Dendritic cell treated with granulocyte-macrophage colony-stimulating factor and Interleukin-4, amounts not matched to agents 40 ng/mL and 50 ng/mL, for 4 days (primary cell): ENCODE results near the gene SKP1.

ENCODE experiments used
- H3K27ac Mint-ChIP-seq: one replicate; pipeline ENCODE4 v1.8.0; 2022; ENCODE audit warnings: mild to moderate bottlenecking, mixed read lengths
- H3K27me3 Mint-ChIP-seq: one replicate; pipeline ENCODE4 v1.8.0; 2022; ENCODE audit warnings: mild to moderate bottlenecking, mixed read lengths
- H3K36me3 Mint-ChIP-seq: one replicate; pipeline ENCODE4 v1.8.0; 2022; ENCODE audit warnings: low read depth, mixed read lengths
- H3K4me1 Mint-ChIP-seq: one replicate; pipeline ENCODE4 v1.8.0; 2022; ENCODE audit warnings: low read depth, mixed read lengths
- H3K4me3 Mint-ChIP-seq: one replicate; pipeline ENCODE4 v1.8.0; 2022; ENCODE audit warnings: mild to moderate bottlenecking, moderate library complexity, mixed read lengths
- H3K9me3 Mint-ChIP-seq: one replicate; pipeline ENCODE4 v1.8.0; 2022; ENCODE audit warnings: mixed read lengths
- intact Hi-C: fragments of 100-400 bp; cut with micrococcal nuclease; formaldehyde crosslinking; loops from one replicate; pipeline ENCODE4 v1.15.0; 2022

SKP1 gene

DNA sequence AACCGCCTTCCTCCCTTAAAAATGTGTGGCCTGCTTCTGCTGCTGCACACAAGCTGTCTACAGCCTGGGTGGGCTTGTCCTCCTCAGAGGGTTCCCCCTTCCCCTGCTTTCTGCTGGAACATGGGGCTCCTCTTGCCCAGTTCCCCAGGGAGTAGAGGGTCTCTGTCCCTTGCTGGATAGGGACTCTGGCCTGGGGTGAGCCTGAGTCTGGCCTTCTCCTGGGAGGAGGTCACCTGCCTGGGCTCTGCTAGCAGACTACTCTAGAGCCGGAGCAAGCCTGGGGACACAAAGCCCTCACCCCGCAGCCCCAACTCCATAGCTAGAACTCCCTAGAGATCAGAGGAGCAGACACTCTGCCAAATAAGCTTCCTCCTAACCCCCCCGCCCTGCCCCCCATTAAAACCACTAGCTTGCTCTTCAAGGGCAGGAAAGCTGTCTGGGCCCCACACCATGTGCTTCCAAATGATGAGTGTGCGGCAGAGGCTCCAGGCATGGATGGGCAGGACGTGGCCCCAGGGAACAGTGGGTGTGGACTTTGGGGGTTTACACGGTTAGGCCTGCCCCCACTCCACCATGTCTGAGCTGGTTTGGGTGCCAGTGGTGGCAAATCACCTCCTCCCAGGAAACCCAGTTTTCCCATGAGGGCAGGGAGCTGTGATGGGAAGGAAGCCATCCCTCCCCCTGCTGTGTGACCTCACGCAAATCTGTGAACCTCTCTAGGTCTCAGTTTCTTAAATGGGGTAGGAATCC lies 52.3 kb downstream of the SKP1 start:
- intact Hi-C loops, result no loop called here
- Mint-ChIP-seq H3K27ac (no peak overlapping the region), H3K9me3 (no peaks in the 10 kb centered on the region), H3K4me1 (no peaks in the 10 kb centered on the region), H3K36me3 (peaks cover 7% of the 10 kb centered on the region), H3K27me3 (peaks cover 19% of the 10 kb centered on the region), H3K4me3 (no peak overlapping the region)

DNA sequence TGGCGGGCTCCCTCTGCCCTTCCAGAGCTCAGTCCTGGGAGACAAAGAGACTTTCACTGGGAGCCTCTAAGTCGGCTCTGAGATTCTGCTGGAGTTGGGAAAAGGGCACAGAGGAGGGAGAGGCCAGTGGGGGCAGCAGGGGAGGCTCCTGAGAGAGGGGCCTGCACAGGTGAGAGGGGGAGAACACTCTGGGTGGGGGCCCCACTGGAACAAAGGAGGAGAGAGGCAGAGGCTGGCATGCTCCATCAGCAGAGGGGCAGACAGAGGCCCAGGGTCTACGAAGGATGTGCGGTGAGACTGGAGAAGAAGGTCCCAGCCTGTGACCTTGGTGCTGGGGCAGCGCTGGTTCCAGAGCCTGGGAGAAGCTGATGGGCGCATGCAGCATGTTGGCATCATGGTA lies 53.4 kb downstream of the SKP1 start:
- H3K4me1 Mint-ChIP-seq, result no peaks in the 10 kb centered on the region
- no peak overlapping the region for H3K27ac Mint-ChIP-seq
- intact Hi-C loops, result no loop called here
- peaks cover 20% of the 10 kb centered on the region for H3K27me3 Mint-ChIP-seq
- H3K4me3 Mint-ChIP-seq, result no peak overlapping the region
- H3K36me3 Mint-ChIP-seq, result no peaks in the 10 kb centered on the region
- no peaks in the 10 kb centered on the region for H3K9me3 Mint-ChIP-seq

DNA sequence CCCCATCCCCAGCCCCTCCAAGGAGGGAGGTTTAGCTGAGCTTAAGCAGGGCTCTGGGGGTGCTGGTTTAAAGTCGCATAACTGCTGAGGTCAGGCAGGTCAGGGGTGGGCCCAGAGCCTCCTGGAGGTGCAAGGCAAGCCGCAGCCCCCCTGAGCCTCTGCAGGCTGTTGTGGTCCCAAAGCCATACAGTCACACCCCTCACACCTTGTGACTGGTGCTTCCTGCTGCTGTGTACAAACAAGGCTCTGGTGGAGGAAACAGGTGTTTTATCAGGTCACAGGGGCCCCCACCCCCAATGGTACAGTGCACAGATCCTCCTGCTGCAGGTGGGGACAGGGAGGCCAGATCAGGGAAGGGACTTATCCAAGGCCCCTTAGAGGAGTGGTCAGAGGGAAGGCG lies 54.2 kb downstream of the SKP1 start:
- Mint-ChIP-seq H3K36me3 (no peaks in the 10 kb centered on the region), H3K27me3 (peaks cover 24% of the 10 kb centered on the region), H3K9me3 (no peaks in the 10 kb centered on the region), H3K27ac (no peak overlapping the region), H3K4me3 (no peak overlapping the region), H3K4me1 (no peaks in the 10 kb centered on the region)
- intact Hi-C loops, result no loop called here

- H3K4me3 Mint-ChIP-seq, result no peak overlapping the region
- no peaks in the 10 kb centered on the region for H3K36me3 Mint-ChIP-seq
- H3K9me3 Mint-ChIP-seq, result no peaks in the 10 kb centered on the region
- no peaks in the 10 kb centered on the region for H3K4me1 Mint-ChIP-seq
- H3K27me3 Mint-ChIP-seq, result peaks cover 43% of the 10 kb centered on the region
- intact Hi-C loops, result no loop called here
- H3K27ac Mint-ChIP-seq, result no peak overlapping the region
Observed at GRCh38 chr5:134120386-134121138, 56.2 kb downstream of the SKP1 start.

GRCh38 chr5:134119720-134120119 lies 57.0 kb downstream of the SKP1 start:
- Mint-ChIP-seq H3K4me3 (no peak overlapping the region), H3K27ac (no peak overlapping the region), H3K36me3 (no peaks in the 10 kb centered on the region), H3K4me1 (no peaks in the 10 kb centered on the region), H3K27me3 (peaks cover 48% of the 10 kb centered on the region), H3K9me3 (no peaks in the 10 kb centered on the region)
- intact Hi-C loops, result no loop called here

- peaks cover 11% of the 10 kb centered on the region for H3K4me1 Mint-ChIP-seq
- H3K27me3 Mint-ChIP-seq, result peaks cover 59% of the 10 kb centered on the region
- H3K4me3 Mint-ChIP-seq, result no peak overlapping the region
- intact Hi-C loops, result no loop called here
- no peaks in the 10 kb centered on the region for H3K36me3 Mint-ChIP-seq
- no peaks in the 10 kb centered on the region for H3K9me3 Mint-ChIP-seq
- H3K27ac Mint-ChIP-seq, result no peak overlapping the region
Observed at GRCh38 chr5:134118212-134118835, 58.4 kb downstream of the SKP1 start.

DNA sequence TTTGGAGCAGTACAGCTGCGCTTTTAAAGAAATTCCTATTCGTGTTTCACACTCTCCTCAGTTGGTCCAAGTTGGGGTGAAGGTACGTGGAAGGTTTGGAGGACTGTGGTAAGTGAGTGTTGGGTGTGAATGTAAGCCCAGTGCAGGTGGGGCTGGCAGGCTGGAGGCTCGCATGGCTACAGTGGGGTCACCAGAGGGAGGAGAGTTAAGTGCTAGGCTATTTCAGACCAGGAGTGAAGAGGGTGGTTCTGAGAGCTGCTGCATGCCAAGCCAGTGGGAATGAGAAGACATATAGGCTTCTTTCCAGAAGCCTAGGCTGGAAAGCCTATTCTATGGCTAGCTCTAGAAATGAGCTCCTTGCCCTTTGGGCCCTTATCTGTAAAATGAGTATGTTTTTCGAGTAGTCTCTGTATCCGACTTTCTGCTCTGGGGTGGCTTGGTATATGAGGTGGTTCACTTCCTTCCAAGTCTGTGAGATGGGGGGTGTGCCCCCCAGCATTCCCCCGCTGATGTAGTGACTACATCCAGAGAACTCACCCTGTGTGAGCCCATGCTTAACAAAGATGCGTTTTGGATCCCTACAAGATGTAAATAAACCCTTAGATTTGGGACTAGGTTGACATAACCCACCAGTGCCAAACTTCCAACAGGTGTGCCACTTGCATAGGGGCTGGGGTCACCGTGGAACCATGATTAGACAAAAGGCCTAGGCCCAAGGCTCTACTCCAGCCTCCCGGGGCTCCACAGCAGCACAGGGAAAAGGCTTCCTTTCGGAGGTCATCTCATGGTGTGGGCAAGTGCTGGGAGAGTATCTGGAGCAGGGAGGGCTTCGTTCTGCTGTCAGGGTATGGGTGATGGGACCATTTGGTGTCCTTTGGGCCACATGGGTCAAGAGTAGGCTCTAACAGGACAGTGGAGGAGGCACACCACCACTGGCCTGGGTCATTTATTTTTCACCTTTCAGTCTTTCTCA lies 59.7 kb downstream of the SKP1 start:
- intact Hi-C loops, result no loop called here
- H3K4me1 Mint-ChIP-seq, result peaks cover 14% of the 10 kb centered on the region
- peaks cover 68% of the 10 kb centered on the region for H3K27me3 Mint-ChIP-seq
- no peak overlapping the region for H3K4me3 Mint-ChIP-seq
- no peak overlapping the region for H3K27ac Mint-ChIP-seq
- H3K36me3 Mint-ChIP-seq, result no peaks in the 10 kb centered on the region
- no peaks in the 10 kb centered on the region for H3K9me3 Mint-ChIP-seq

GRCh38 chr5:134116286-134116685 lies 60.5 kb downstream of the SKP1 start:
- H3K27ac Mint-ChIP-seq, result no peak overlapping the region
- no peaks in the 10 kb centered on the region for H3K9me3 Mint-ChIP-seq
- intact Hi-C loops, result no loop called here
- peaks cover 14% of the 10 kb centered on the region for H3K4me1 Mint-ChIP-seq
- no peak overlapping the region for H3K4me3 Mint-ChIP-seq
- H3K27me3 Mint-ChIP-seq, result peaks cover 74% of the 10 kb centered on the region
- no peaks in the 10 kb centered on the region for H3K36me3 Mint-ChIP-seq

- H3K9me3 Mint-ChIP-seq, result no peaks in the 10 kb centered on the region
- H3K36me3 Mint-ChIP-seq, result no peaks in the 10 kb centered on the region
- H3K27ac Mint-ChIP-seq, result no peak overlapping the region
- peaks cover 77% of the 10 kb centered on the region for H3K27me3 Mint-ChIP-seq
- peak overlapping the region; percentile 41 for H3K4me3 Mint-ChIP-seq
- peaks cover 14% of the 10 kb centered on the region for H3K4me1 Mint-ChIP-seq
- intact Hi-C loops, result no loop called here
Observed at GRCh38 chr5:134115806-134116175, 61.0 kb downstream of the SKP1 start.

DNA sequence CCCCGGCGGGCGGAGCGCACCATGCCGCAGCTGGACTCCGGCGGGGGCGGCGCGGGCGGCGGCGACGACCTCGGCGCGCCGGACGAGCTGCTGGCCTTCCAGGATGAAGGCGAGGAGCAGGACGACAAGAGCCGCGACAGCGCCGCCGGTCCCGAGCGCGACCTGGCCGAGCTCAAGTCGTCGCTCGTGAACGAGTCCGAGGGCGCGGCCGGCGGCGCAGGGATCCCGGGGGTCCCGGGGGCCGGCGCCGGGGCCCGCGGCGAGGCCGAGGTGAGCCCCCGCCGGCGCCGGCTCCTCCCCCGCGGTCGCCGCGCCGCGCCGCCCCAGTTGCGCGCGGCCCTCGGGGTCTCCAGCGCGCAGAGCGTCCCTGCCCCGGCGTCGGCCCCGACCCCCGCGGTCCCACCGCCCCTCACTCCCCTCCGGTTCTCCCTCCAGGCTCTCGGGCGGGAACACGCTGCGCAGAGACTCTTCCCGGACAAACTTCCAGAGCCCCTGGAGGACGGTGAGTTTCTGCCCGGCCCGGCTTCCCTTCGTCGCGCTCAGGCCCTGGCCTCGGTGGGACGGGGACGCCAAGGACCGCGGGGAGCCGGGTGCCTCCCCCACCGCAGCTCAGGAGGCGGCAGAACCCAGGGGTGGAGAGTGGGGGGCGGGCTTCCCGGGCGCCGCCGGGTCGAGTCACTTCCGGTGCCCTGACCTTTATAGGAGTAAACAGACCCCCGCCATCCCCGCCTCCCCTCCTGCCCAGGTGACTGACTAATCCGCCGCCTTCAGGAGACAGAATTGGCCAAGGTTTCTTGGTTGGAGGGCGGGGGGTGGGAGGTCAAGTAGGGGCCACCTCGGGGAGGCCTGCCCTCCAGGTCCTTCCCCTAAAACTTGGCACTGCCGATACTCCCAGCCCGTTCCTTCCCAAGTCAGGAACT lies 61.6 kb downstream of the SKP1 start:
- Mint-ChIP-seq H3K4me1 (peaks cover 14% of the 10 kb centered on the region), H3K4me3 (peak overlapping the region; percentile 66), H3K27me3 (peaks cover 77% of the 10 kb centered on the region), H3K9me3 (no peaks in the 10 kb centered on the region), H3K36me3 (no peaks in the 10 kb centered on the region), H3K27ac (no peak overlapping the region)
- intact Hi-C loops, result no loop called here

GRCh38 chr5:134113902-134114875 lies 62.6 kb downstream of the SKP1 start, which contains the start of gene TCF7:
Gene TCF7 (plus strand): TSS chr5:134114681. CDS start chr5:134114907, 226 bp downstream.
- H3K27me3 Mint-ChIP-seq, result peaks cover 78% of the 10 kb centered on the region
- no peaks in the 10 kb centered on the region for H3K9me3 Mint-ChIP-seq
- H3K4me1 Mint-ChIP-seq, result peaks cover 14% of the 10 kb centered on the region
- intact Hi-C loops, result no loop called here
- no peaks in the 10 kb centered on the region for H3K36me3 Mint-ChIP-seq
- H3K4me3 Mint-ChIP-seq, result peak within 1 kb of the TSS; percentile 75
- H3K27ac Mint-ChIP-seq, result peak within 1 kb of the TSS; percentile 47

DNA sequence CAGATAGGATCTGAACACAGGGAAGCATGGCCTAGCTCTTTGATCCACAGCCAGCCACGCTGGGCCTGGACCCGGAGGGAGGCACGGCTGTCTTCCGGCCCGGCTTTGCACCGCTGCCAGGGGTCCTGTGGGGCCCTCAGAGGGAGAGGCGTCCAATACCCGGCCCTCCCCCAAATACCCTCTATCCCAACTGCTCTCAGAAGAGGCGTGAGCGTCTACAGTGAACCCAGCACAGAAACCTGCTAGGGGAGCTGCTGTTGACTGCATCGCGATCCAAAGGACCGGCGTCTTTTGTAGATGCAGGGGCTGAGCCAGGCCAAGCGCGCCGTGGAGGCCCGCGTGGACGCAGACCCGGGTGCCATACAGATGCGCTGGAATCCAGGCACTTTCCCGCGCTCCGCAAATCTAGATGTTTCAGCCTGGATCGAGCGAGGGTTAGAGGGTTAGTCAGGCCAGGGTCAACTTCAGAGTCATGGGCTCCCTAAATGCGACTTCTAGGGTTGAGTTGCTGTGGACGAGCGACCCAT lies 63.3 kb downstream of the SKP1 start:
- Mint-ChIP-seq H3K9me3 (no peaks in the 10 kb centered on the region), H3K27ac (no peak overlapping the region), H3K36me3 (no peaks in the 10 kb centered on the region), H3K27me3 (peaks cover 78% of the 10 kb centered on the region), H3K4me3 (peak overlapping the region; percentile 75), H3K4me1 (peaks cover 14% of the 10 kb centered on the region)
- intact Hi-C loops, result no loop called here
